KG1 (cell line): ENCODE measurements around the gene ARAP2.

Experiments
- DNase-seq: peaks from one replicate; lab custom pipeline; 2025; lab: John Stamatoyannopoulos, UW

ARAP2 gene

DNA sequence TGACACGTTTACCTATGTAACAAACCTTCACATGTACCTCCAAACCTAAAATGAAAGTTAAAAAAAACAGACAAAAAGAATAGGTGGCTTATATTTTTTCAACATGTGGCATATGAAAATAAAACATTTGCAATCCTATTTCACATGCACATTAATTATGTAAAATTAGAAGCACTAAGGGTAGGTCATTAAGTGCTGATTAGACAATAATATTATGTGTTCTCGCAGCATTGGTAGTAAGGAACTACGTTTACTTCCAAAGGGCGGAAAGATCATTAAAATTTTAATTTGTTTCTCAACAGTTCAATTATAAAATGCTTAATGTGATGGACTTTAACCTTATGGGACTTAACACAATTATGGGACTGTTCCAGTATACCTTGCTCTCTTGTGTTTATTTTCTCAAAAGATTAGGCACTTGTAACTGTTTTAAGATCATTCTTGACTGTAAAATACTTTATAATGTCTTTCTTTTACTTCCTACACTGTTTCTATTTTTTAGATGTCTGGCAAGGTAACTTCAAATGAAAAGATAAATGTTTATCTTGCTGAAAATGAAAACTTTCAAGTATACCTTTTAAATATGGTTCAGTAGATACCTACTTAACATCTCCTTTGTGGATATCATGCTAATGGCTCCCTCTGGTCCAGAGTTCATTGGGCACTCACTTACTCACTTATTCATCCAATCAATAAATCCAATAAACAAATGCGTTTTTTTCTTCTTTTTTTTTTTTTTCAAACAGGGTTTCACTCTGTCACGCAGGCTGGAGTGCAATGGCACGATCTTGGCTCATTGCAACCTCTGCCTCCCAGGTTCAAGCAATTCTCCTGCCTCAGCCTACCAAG lies 202.0 kb downstream of the ARAP2 start:
- DNase-seq = no peak

DNA sequence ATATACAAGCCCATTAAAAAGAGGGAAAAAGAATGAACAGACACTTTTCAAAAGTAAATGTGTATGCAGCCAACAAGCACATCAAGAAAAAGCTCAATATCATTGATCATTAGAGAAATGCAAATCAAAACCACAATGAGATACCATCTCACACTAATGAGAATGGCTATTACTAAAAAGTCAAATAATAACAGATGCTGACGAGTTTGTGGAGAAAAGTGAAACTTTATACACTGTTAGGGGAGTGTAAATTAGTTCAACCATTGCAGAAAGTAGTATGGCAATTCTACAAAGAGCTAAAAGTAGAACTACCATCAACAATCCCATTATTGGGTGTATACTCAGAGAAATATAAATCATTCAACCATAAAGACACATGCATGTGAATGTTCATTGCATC lies 203.0 kb downstream of the ARAP2 start:
- DNase-seq = no peak

DNA sequence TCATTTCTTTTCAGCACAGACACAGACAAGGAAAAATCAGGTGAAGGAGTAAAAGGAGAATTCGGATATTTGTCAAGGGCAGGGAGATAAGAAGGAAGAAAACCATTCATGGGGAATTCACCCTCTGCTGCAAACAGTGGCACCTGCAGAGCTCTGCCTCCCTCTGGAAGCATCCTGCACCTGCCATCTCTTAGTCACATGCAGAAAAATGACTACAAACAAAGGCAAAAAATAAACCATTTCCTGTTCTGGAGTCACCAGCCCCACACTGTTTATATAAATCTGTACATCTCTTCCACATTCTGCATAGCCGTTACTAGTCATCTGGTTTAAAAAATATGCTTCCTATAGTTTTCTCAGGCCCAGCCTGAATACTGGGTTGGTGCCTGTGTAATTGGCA lies 205.3 kb downstream of the ARAP2 start:
- no peak for DNase-seq

DNA sequence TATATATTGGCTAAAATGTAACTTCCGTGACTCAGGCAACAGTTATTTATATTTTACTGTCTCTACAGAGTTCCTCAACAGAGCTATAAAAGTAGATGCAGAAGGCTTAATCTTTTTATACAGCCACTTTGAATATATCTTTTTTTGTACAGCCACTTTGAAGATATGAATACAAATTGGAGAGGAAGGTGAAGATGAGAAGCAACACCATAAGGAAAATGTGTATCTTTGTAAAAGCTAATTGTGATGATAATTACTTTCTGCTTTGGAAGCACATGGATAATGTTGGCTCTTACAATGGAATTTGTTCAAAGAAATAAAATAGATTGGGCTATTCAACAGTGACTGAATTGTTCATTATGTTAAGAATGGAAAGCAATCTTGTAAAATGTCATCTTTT lies 205.8 kb downstream of the ARAP2 start:
- DNase-seq = no peak

DNA sequence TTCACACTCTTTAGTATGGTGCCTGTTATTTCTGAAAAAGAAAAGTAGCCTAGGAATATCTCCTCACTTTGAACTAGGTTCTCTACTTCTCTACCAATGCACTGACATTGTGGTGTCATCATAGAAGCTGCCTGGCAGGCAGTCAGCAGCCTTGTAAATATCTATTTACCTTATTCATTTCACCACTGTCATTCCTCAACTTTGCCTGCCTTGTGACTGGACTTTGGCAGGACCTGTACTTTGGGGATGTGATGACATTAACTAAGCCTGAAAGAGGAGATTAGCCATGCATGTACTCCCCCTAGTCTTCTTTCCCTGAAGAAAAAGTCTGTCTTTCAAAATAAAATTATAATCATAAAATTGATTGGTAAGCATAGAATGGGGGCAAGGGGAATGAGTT lies 207.2 kb downstream of the ARAP2 start:
- no peak for DNase-seq

DNA sequence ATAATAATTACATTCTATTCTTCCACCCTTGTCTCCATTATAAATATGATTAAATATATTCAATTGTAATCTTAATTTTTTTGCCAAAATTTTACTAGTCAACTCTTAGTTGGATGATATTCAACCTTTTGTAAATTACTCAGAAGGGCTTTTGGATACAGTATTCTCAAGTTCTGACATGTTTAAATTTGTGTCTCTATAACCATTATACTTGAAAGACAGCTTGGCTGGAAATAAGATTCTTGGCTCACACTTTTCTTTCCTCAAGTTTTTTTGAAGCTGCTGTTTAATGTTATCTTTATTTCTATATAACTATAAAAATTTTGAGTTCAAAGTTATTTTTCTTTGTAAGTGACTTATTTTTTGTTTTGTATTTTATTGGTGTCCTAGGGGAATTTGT lies 214.4 kb downstream of the ARAP2 start:
- DNase-seq = no peak

DNA sequence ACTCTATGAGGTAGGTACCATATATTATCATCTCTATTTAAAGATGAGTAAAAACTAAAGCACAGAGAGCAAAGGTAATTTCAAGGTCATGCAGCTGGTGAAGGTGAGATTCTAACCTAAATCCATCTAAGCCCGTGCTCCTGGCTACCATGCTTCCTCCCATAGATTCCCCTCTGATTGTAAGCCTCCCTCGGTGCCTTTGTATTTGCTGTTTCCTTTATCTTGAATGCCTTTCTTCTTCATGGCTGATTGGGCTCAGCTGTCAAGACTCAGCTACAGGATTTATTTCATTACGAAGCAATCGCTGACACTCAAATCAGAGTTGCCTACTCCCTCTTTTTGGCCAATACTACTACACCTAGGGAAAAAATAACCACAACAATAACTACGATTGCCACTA lies 217.1 kb downstream of the ARAP2 start:
- DNase-seq = no peak

DNA sequence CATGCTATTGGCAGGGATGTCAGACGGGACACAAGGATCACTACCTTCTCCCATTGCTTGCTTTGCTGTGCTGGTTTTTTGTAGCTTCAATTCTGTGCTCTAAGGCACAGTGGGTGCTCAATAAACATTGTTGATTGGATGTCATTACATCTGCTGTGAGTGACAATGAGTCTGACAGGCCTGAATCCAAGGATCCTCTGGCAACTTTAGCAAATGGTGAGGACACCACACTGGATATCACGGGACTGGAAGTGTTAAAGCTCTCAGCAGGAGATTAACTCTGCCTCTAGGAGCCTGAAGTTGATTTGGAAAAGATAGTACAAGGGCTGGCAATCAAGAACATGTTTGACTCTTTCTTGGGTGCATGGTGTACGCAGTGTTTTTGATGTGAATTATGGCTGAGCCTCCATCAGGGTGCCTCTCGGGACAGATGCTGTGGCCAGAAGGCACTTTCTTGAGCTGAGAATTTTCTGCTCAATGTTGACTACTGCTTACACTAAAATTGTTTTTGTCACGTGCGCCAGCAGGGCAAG lies 217.9 kb downstream of the ARAP2 start:
- DNase-seq = no peak

DNA sequence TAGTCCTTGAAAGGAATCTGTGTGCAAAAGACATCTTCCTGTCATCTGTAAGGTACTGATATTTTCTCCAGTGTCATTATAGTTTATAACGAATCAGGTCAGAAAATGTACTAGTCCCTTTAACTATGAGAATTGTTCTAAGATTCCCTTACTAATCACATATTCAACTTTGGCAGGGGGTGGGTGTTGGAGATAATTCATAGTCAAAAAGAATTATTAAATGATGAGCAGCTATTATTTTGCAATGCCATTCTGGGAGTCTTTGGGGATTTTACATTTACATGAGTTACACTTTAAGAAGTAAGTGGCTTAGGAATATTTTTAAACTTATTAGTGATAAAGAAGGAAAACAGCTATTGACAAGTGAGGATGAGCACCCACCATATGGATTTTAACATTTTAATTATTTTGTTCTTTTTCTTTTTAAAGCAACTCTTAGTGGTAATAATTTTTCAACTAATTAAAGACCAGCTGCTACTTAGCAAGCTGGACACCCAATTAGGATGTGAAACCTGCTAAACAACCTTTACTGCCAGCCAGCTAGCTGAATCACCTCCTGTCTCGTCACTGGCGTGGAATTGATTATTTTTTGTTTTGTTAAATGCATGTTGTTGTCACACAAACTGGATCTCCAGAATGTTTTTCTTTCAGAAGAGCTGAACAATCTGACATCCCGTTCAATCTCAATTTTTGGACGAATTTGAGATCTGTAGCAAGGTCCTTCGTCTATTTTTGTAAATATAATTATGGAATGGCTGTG lies 219.2 kb downstream of the ARAP2 start:
- no peak for DNase-seq

DNA sequence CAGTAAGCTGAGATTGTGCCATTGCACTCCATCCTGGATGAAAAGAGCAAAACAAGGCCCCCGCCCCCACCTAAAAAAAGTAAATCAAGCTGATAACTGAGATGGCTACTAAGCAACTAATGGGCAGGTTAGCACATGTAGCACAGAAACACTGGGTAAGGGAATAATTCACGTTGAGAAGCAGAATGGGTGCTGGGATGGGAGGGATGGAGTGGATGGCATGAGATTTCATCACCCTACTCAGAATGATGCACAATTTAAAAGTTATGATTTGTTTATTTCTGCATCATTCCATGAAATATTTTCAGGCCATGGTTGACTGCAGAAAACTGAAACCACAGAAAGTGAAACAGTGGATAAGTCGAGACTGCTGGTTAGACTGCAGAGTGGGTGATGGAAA lies 224.0 kb downstream of the ARAP2 start:
- DNase-seq = no peak
